Right lobe of liver (tissue), 4 donors: ENCODE measurements around the gene CA5A.

Experiments used
- CTCF ChIP-seq, 4 donors: fragments of 200-600 bp in 3 of 4; fragments of 450-650 bp in 1 of 4; IDR thresholded peaks; one replicate each; pipeline versions ENCODE4 v1.5.1 to v1.8.0; 2016 to 2022; ENCODE audit warnings: antibody characterized with exemption in 4 of 4, mild to moderate bottlenecking in 2 of 4
- POLR2A ChIP-seq: fragments of 450-650 bp; IDR thresholded peaks from one replicate; pipeline ENCODE4 v1.6.1; 2017; ENCODE audit warnings: antibody characterized with exemption, mild to moderate bottlenecking
- donor health status: DM: no; HTN: no; CAD: no.
- donor health status: DM: no; HTN: no; CAD: no.
- donor health status: DM: no; HTN: yes; CAD: no.

- TF ChIP-seq CTCF (IDR thresholded peaks at IDR 0.05) (no peak), POLR2A (no peak)
These were observed 17.2 kb upstream of the CA5A start for GRCh38 chr16:87953308-87954215.
